ENCODE measurements around the gene BCKDHB.

GRCh38 chr6:80165143-80165542 lies 58.7 kb downstream of the BCKDHB start:
- TF ChIP-seq POLR2A (IDR thresholded peaks at IDR 0.05) (no peak), CTCF (IDR thresholded peaks at IDR 0.05) (no peak), POLR2AphosphoS5 (IDR thresholded peaks at IDR 0.05; ENCODE audit: insufficient read depth in 1 of 2, low read depth in 1 of 2) (no peak)

Measured in vagina (tissue), 2 donors.